HUES64 (cell line): ENCODE results near the gene LASP1NB.
A peak's percentile ranks its signal among the peaks of the same experiment; 100 is the strongest.
"Not testable (repeated sequence)": the region's sequence is repeated elsewhere in the genome, so short reads cannot be mapped to it uniquely, and the experiment has no call there.

ENCODE experiments used
- H3K27ac ChIP-seq: 2 replicates; pipeline ENCODE4 v1.7.0; 2013; ENCODE audit warnings: low read depth, low read length, inconsistent platforms
- H3K27me3 ChIP-seq: 2 replicates; pipeline ENCODE4 v1.6.1; 2013; ENCODE audit warnings: mild to moderate bottlenecking, low read length; ENCODE audit not compliant: insufficient read depth
- H3K36me3 ChIP-seq: 2 replicates; pipeline ENCODE4 v1.6.1; 2013; ENCODE audit warnings: mild to moderate bottlenecking, low read length; ENCODE audit not compliant: insufficient read depth
- H3K4me1 ChIP-seq: 2 replicates; pipeline ENCODE4 v1.6.1; 2013; ENCODE audit warnings: mild to moderate bottlenecking, low read length, moderate library complexity; ENCODE audit not compliant: insufficient read depth
- H3K4me3 ChIP-seq: 2 replicates; pipeline ENCODE4 v1.5.1; 2013; ENCODE audit warnings: mild to moderate bottlenecking, low read length, moderate library complexity
- H3K9ac ChIP-seq: 2 replicates; pipeline ENCODE4 v1.6.1; 2013; ENCODE audit warnings: mild to moderate bottlenecking, low read depth, low read length
- H3K9me3 ChIP-seq: 2 replicates; pipeline ENCODE4 v1.6.1; 2013; ENCODE audit warnings: low read depth, low read length; ENCODE audit not compliant: insufficient read depth
- WGBS: fragments of 150-250, 120-280 bp; methylation state at CpG from one replicate; pipeline ENCODE4 v1.1.7; 2013; ENCODE audit warnings: missing lambda C conversion rate; 5-methylcytosine and 5-hydroxymethylcytosine counted together

LASP1NB gene

DNA sequence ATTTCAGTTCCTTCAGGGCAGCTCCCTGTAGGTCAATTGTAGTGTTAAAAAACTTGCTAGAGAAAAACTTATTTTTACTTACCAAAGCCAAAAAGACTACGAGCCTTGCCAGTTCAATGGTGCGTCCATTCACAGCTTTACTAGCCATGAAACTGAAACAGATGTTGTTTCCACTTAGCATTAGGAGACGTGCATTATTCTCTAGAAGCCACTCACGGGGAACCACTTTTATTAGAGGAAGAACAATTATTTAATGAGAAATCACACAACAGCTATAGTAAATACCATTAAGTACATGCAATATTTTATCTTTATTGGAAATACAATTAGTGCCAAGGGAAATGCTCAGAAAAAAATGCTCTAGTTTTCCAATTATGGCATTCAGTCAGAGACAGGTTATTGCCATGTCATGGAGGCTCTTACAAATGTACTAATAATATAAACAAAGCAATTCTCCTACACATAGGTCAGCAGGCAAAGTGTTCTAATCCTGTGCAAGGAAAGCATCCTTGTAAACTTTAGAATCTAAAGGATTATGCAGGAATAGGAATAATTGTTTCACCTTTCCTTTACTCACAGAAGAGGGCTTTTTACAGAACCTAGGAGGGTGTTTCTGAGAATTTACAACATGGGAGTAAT is 17.4 kb downstream of the LASP1NB start:
- 0 out of 2 replicates have a peak, but pooled peaks cover 4% of the 10 kb centered on the region for H3K4me1 ChIP-seq
- H3K9me3 ChIP-seq, result no peaks in the 10 kb centered on the region

GRCh38 chr17:38943607-38944006 is 18.2 kb downstream of the LASP1NB start:
- Histone ChIP-seq H3K36me3 (no peaks in the 10 kb centered on the region), H3K9me3 (no peaks in the 10 kb centered on the region), H3K27me3 (no peaks in the 10 kb centered on the region), H3K27ac (no peak overlapping the region), H3K4me3 (no peak overlapping the region), H3K9ac (no peak overlapping the region), H3K4me1 (0 out of 2 replicates have a peak, but pooled peaks cover under 1% of the 10 kb centered on the region)
- 91% methylated on average over 7 of the region's 8 CpGs for WGBS

More for the DNA sequence above, 17.4 kb downstream of the LASP1NB start:
- Histone ChIP-seq H3K4me3 (no peak overlapping the region), H3K27ac (no peak overlapping the region), H3K27me3 (no peaks in the 10 kb centered on the region), H3K9ac (no peak overlapping the region), H3K36me3 (no peaks in the 10 kb centered on the region)
- 83% methylated on average over 4 of the region's 4 CpGs for WGBS

GRCh38 chr17:38947189-38947588 is 21.8 kb downstream of the LASP1NB start:
- Histone ChIP-seq H3K27ac (no peak overlapping the region), H3K27me3 (no peaks in the 10 kb centered on the region), H3K9ac (no peak overlapping the region), H3K4me1 (no peaks in the 10 kb centered on the region), H3K36me3 (no peaks in the 10 kb centered on the region), H3K9me3 (no peaks in the 10 kb centered on the region), H3K4me3 (no peak overlapping the region)
- 90% methylated on average over 2 of the region's 2 CpGs for WGBS

GRCh38 chr17:38953800-38954199 is 28.4 kb downstream of the LASP1NB start:
- H3K9me3 ChIP-seq, H3K27ac ChIP-seq, H3K4me1 ChIP-seq, H3K4me3 ChIP-seq, H3K36me3 ChIP-seq, H3K9ac ChIP-seq, H3K27me3 ChIP-seq: not testable (repeated sequence)
- WGBS, result 91% methylated on average over 7 of the region's 7 CpGs

DNA sequence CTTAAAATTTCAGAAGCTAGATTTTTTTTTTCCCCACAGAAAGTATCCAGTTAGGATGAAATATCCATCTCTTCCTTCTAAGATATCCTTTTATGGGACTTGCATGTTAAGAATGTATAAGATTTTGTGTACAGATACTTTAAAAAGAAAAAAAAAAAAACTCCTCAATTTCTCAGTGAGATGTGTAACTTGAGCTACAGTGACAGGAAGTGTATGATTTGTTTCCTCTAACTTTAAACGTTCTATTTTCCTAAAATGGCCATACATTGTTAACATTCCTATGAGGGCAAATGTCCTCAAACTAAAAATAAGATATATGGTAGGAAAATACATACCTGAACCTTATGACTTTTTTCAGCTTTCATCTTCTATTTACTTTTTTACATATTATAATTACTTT is 32.9 kb downstream of the LASP1NB start:
- H3K9ac ChIP-seq, result no peak overlapping the region
- no CpG with 5 or more reads among the region's 1 CpG for WGBS
- H3K27ac ChIP-seq, result no peak overlapping the region

DNA sequence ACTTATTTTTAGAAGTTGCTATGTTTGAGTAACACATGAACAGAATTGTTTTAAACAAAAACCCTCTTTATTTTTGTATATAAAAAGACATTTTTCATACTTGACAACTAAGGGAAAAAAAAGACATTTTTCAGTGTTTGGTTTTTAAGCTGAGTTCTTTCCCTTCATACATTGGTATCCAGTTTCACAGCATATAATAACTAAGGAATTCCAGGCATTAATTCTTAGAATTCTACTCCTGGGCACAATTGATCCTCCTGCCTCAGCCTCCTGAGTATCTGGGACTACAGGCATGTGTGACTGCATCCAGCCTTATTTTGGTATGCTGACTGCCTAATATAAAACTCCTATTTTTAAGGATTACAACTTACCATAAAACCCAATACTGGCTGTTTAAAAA is 33.3 kb downstream of the LASP1NB start:
- Histone ChIP-seq H3K4me1 (no peaks in the 10 kb centered on the region), H3K36me3 (no peaks in the 10 kb centered on the region), H3K9me3 (no peaks in the 10 kb centered on the region), H3K27me3 (no peaks in the 10 kb centered on the region), H3K27ac (no peak overlapping the region), H3K9ac (no peak overlapping the region), H3K4me3 (no peak overlapping the region)

More for the DNA sequence above, 32.9 kb downstream of the LASP1NB start:
- Histone ChIP-seq H3K9me3 (no peaks in the 10 kb centered on the region), H3K4me1 (no peaks in the 10 kb centered on the region), H3K4me3 (no peak overlapping the region), H3K27me3 (no peaks in the 10 kb centered on the region), H3K36me3 (no peaks in the 10 kb centered on the region)

GRCh38 chr17:38959508-38959907 is 34.1 kb downstream of the LASP1NB start:
- Histone ChIP-seq H3K4me3 (no peak overlapping the region), H3K4me1 (no peaks in the 10 kb centered on the region), H3K27ac (no peak overlapping the region), H3K9me3 (no peaks in the 10 kb centered on the region), H3K27me3 (no peaks in the 10 kb centered on the region), H3K9ac (no peak overlapping the region), H3K36me3 (no peaks in the 10 kb centered on the region)
- 88% methylated on average over 3 of the region's 3 CpGs for WGBS

DNA sequence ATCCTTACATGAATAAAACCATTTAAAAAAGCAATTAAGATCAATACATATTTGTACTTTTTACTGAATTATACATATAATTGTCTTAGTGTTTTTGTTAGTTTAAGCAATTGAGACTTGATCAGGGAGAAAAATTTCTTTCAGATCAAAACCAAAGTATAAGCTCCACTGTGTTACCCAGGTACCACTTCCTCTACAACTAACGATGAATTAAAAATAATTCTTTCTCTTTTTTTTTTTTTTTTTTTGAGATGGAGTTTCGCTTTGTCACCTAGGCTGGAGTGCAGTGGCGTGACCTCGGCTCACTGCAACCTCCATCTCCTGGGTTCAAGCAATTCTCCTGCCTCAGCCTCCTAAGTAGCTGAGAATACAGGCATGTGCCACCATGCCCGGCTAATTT is 35.0 kb downstream of the LASP1NB start:
- Histone ChIP-seq H3K27me3 (no peaks in the 10 kb centered on the region), H3K4me1 (no peaks in the 10 kb centered on the region), H3K27ac (no peak overlapping the region), H3K9me3 (no peaks in the 10 kb centered on the region), H3K36me3 (no peaks in the 10 kb centered on the region), H3K9ac (no peak overlapping the region), H3K4me3 (no peak overlapping the region)
- 97% methylated on average over 4 of the region's 5 CpGs for WGBS

GRCh38 chr17:38961413-38961812 is 36.0 kb downstream of the LASP1NB start:
- H3K4me3 ChIP-seq, result no peak overlapping the region
- no peaks in the 10 kb centered on the region for H3K36me3 ChIP-seq
- H3K27ac ChIP-seq, result no peak overlapping the region
- H3K9me3 ChIP-seq, result no peaks in the 10 kb centered on the region
- no peak overlapping the region for H3K9ac ChIP-seq
- H3K4me1 ChIP-seq, result no peaks in the 10 kb centered on the region
- 96% methylated on average over 4 of the region's 4 CpGs for WGBS
- H3K27me3 ChIP-seq, result no peaks in the 10 kb centered on the region

GRCh38 chr17:38967290-38967738 is 41.9 kb downstream of the LASP1NB start, which contains the start of gene FBXO47:
Gene FBXO47, minus strand, starts transcription at chr17:38967403. Its CDS starts 4,378 bp downstream, at chr17:38963025.
- peaks cover 7% of the 10 kb centered on the region for H3K4me1 ChIP-seq
- H3K4me3 ChIP-seq, result peak within 1 kb of the TSS; percentile 31
- 64% methylated on average over 21 of the region's 21 CpGs for WGBS
- H3K9ac ChIP-seq, result peak within 1 kb of the TSS; percentile 34
- no peaks in the 10 kb centered on the region for H3K27me3 ChIP-seq
- no peaks in the 10 kb centered on the region for H3K9me3 ChIP-seq
- H3K27ac ChIP-seq, result 0 out of 2 replicates have a peak within 1 kb of the TSS, but pooled peaks have one; percentile 6
- H3K36me3 ChIP-seq, result no peaks in the 10 kb centered on the region

DNA sequence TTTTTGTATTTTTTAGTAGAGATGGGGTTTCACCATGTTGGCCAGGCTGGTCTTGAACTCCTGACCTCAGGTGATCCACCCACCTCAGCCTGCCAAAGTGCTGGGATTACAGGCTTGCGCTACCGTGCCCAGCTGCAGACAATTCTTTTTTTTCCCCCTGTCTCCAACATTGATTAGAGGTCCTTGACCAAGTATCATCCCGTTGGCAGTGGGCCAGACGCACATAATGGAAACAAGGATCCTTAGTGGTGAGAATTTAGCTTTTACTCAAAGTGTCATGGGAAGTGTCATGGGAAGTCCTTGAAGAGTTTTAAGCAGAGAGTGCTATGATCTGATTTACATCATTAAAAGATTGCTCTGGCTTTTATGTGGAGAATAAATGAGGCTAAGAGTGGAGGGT is 43.9 kb downstream of the LASP1NB start:
- Histone ChIP-seq H3K4me3 (no peak overlapping the region), H3K9me3 (no peaks in the 10 kb centered on the region), H3K36me3 (no peaks in the 10 kb centered on the region), H3K9ac (no peak overlapping the region), H3K27me3 (no peaks in the 10 kb centered on the region), H3K27ac (no peak overlapping the region), H3K4me1 (peaks cover 12% of the 10 kb centered on the region)
- 89% methylated on average over 4 of the region's 4 CpGs for WGBS

DNA sequence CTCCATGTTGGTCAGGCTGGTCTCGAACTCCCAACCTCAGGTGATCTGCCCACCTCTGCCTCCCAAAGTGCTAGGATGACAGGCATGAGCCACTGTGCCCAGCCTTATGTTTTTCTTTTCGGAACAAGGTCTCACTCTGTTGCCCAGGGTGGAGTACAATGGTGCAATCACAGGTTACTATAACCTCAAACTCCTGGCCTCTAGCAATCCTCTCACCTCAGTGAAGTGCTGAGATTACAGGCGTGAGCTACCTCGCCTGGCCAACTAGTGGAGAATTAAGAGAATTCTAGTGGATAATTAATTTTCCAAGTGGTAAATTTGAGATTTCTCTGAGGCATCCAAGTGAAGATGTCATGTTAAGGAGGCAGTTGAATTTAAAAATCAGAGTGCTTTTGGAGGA is 44.7 kb downstream of the LASP1NB start:
- Histone ChIP-seq H3K4me3 (no peak overlapping the region), H3K36me3 (no peaks in the 10 kb centered on the region), H3K27ac (no peak overlapping the region), H3K27me3 (no peaks in the 10 kb centered on the region), H3K4me1 (peaks cover 12% of the 10 kb centered on the region), H3K9me3 (no peaks in the 10 kb centered on the region), H3K9ac (no peak overlapping the region)
- 90% methylated on average over 4 of the region's 4 CpGs for WGBS
